Measurements from ENCODE around the gene PRPF38B.

DNA sequence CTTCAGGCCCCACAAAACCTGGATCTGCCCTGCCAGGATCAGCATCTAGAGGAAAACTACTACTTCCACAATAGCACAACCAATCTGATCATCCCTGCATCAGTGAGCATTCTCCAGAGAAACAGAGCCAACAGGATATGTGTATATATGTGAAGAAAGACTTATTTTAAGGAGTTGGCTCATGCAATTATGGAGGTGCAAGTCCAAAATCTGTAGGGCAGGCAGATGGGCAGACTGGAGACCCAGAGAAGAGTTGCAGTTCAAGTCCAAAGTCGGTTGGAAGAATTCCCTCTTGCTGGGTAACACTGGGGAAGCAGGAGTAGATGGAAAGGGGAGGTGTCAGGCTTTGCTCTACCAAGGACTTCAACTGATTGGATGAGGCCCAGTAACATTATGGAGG is 26.3 kb upstream of the PRPF38B start:
- TF ChIP-seq NFIC (IDR thresholded peaks at IDR 0.05) = no peak
- TF ChIP-seq YY1 (IDR thresholded peaks at IDR 0.05; ENCODE audit: low read depth) = no peak
- no peak for TF ChIP-seq TCF12 (IDR thresholded peaks at IDR 0.05; ENCODE audit: low read depth)
- TF ChIP-seq, protein P1, sequence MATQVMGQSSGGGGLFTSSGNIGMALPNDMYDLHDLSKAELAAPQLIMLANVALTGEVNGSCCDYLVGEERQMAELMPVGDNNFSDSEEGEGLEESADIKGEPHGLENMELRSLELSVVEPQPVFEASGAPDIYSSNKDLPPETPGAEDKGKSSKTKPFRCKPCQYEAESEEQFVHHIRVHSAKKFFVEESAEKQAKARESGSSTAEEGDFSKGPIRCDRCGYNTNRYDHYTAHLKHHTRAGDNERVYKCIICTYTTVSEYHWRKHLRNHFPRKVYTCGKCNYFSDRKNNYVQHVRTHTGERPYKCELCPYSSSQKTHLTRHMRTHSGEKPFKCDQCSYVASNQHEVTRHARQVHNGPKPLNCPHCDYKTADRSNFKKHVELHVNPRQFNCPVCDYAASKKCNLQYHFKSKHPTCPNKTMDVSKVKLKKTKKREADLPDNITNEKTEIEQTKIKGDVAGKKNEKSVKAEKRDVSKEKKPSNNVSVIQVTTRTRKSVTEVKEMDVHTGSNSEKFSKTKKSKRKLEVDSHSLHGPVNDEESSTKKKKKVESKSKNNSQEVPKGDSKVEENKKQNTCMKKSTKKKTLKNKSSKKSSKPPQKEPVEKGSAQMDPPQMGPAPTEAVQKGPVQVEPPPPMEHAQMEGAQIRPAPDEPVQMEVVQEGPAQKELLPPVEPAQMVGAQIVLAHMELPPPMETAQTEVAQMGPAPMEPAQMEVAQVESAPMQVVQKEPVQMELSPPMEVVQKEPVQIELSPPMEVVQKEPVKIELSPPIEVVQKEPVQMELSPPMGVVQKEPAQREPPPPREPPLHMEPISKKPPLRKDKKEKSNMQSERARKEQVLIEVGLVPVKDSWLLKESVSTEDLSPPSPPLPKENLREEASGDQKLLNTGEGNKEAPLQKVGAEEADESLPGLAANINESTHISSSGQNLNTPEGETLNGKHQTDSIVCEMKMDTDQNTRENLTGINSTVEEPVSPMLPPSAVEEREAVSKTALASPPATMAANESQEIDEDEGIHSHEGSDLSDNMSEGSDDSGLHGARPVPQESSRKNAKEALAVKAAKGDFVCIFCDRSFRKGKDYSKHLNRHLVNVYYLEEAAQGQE (IDR thresholded peaks at IDR 0.05; ENCODE audit: low read depth) = no peak
- no peak for TF ChIP-seq FOXM1 (IDR thresholded peaks at IDR 0.05; ENCODE audit: borderline replicate concordance, low read depth)
- TF ChIP-seq EP300 (IDR thresholded peaks at IDR 0.05; ENCODE audit: borderline replicate concordance) = no peak
- no peak for TF ChIP-seq TEAD4 (IDR thresholded peaks at IDR 0.05)

Data from Ishikawa (cell line).